HG02763 (cell line): ENCODE data around the gene PHEX.

Experiments
- ATAC-seq: cut with Tn5 transposase; IDR thresholded peaks from one replicate; pipeline ENCODE4 v1.9.1; 2021; ENCODE audit warnings: mild to moderate bottlenecking, moderate library complexity; ENCODE audit not compliant: unreplicated experiment

The PHEX gene

GRCh38 chrX:22032084-22032483 lies at the start of gene PHEX:
PHEX (plus strand) TSS chrX:22032325; CDS start chrX:22033006, 681 bp downstream.
- ATAC-seq = no peak

- peak; percentile 83 for ATAC-seq
Measured at GRCh38 chrX:21985332-21985777, 46.8 kb upstream of the PHEX start.

- no peak for ATAC-seq
Measured at GRCh38 chrX:21986596-21986995, 45.5 kb upstream of the PHEX start.

- peak; percentile 30 for ATAC-seq
Measured at GRCh38 chrX:21989384-21989783, 42.7 kb upstream of the PHEX start.

GRCh38 chrX:21990832-21991231 lies 41.3 kb upstream of the PHEX start:
- ATAC-seq = no peak

GRCh38 chrX:21991504-21991903 lies 40.6 kb upstream of the PHEX start:
- ATAC-seq = no peak

GRCh38 chrX:21993265-21993664 lies 38.9 kb upstream of the PHEX start:
- peak; percentile 82 for ATAC-seq

DNA sequence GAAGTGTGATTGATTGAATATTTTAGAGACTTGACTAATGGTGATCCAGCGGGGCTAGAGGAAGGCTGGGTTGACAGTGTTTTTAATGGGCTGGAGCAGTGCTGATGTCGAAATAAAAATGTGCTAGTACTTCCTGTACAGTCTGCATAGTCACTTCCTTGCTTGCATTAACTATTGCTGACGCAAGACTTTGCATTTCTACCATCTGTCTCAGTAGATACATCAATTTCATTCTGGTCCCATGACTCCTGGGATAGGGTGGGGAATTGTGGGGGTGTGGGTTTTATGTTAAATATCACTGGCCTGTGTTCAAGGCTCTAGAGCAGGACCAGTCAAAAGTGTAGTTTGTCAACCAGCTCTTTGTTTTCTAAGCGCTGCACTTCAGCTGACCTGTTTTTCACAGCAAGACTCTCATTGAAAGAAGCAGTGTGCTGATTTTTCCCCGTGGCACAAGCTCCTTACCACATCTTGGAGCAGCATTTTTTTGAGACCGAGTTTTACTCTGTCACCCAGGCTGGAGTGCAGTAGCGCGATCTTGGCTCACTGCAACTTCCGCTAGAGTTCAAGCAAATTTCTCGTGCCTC lies 35.2 kb upstream of the PHEX start:
- no peak for ATAC-seq

DNA sequence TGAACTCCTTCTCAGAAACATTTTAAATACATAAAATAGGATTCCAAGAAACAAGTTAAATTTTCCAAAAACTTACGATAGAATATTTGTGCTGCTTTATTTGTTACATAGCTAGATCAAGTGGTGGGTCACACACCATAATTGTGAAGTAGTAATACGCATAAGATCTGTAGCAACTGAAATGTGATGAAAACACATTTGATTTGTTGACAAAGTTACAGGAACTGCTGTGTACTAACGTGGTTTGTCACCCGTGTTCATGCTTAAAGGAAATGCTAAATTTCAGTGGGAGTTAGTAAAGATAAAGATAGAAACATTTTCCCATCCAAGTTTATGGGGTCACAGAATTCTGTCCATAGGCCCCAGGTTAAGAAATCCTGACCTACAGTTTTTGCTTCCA lies 34.1 kb upstream of the PHEX start:
- ATAC-seq = no peak

GRCh38 chrX:22004866-22005265 lies 27.3 kb upstream of the PHEX start:
- ATAC-seq = no peak

DNA sequence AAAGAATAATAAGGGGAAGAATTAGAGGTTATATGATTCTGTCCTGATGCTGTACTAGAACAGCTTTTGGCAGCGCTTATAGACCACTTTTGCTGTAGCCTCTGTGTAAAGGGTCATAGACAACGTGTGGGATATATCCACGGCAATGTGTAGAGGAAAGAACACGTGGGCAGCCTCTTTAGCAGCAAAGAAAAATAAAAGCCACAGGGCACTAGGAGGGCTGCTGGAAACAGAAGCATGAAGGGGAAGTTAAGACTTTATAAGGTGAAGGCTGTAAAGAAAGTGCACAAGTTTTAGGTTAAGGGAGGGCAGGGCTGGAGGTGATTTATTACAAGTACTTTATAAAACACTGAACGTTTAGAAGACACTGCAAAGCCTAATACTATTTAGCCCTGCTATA lies 20.1 kb upstream of the PHEX start:
- ATAC-seq = no peak

DNA sequence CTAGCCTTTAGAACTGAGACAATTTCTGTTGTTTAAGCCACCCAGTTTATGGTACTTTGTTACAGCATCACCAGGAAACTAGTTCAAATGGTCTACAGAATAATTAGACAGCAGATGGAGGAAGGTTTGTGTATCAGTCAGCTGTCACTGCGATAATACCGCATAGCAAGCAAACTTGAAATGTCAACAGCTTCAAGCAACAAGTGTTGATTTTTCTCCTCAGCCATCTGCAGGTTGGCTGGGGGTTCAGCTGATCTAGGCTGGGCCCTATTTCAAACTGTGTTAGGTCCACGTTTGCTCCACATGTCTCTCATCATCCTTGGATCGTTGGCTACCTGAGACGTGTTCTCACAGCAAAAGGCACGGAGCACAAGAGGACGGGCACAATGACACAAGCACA lies 19.2 kb upstream of the PHEX start:
- ATAC-seq = no peak

DNA sequence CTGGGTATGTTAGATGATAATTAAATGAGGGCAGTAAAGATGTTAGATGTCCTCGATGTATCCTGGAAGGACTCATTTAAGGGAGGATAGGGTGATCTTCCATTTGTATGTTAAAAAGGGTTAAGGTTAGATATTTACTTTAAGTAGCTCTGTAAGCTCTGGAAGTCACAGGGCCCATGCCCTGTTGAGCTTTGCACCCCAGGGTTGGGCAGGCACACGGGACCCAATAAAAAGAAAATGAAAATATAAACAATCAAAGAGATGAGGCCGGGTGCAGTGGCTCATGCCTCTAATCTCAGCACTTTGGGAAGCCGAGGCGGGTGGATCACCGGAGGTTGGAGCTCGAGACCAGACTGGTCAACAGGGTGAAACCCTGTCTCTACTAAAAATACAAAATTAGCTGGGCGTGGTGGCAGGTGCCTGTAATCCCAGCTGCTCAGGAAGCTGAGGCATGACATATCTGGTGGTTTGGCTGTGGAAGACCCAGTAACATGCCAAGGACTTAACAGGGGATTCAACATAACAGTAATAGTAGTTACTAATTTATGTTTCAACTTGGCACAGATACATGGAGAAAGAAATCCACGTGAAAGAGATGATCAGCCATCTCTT lies 16.9 kb upstream of the PHEX start:
- no peak for ATAC-seq

DNA sequence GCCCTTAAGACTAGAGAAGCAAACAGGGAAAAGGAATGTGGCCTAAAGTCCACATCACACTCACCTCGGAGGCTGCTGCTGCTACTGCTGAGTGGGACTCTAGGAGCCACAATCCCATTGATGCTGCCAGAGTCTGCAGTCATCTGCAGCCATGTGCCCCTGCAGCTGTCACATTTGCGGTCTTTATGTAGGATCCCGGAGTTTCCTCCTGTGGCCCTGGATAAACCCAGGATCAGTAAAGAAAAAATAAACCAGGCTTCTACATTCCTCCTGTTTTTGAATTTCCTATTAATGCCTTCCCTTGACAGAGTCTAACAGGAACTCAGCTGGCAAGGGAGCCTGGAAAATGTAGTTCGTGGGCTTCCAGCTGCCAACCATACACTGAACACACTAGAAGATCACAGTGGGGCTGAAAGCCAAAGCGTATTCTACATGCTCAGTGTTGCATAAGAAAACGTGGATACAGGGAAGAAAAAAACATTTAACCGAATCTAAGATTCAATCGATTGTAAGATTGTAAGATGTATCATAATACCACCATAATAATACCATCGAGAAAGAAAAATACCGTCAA lies 10.3 kb upstream of the PHEX start:
- ATAC-seq = no peak

DNA sequence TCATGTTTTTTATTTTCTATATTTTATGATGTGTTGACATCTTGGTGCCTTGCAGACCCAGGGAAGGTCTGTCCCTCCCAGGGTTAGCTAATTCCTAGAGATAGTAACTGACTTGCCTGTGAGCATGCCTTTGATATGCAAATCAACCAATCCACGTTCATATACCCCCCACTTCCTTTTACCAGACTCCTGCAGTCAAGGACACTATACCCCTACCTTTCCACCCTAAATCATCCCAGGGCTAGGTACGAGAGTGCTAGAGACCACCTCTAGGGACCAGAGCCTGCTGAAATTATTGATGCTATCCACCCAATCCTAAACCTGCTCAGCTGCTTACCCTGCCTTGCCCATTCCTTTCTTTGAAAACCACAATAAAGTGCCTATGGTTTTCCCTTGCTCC lies 7.5 kb upstream of the PHEX start:
- ATAC-seq = no peak

GRCh38 chrX:22025751-22026150 lies 6.4 kb upstream of the PHEX start:
- no peak for ATAC-seq

DNA sequence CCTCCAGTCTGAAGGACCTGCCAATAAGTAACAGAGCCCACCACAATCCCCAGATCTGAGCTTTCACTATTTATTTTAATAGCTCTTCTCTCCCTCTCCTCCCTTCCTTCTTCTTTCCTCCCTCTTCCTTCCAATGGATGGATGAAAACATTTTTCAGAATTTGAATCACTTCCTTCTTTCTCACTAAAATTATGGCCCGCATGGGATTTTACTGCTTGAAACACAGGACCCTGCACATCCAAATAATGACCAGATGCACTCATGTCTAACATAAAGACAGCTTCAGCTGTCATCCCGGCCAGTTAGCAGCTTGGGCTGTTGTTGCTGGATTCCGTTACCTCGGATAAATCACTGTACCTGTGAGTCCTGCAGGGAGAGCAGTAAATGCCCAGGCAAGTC lies 5.4 kb upstream of the PHEX start:
- ATAC-seq = no peak

GRCh38 chrX:22032506-22032905 lies 381 bp downstream of the PHEX start:
- ATAC-seq = no peak

- ATAC-seq = no peak
Measured at GRCh38 chrX:22033818-22034217, 1.7 kb downstream of the PHEX start.

- no peak for ATAC-seq
Measured at GRCh38 chrX:22035236-22035635, 3.1 kb downstream of the PHEX start.

GRCh38 chrX:22037225-22037624 lies 5.1 kb downstream of the PHEX start:
- ATAC-seq = no peak

DNA sequence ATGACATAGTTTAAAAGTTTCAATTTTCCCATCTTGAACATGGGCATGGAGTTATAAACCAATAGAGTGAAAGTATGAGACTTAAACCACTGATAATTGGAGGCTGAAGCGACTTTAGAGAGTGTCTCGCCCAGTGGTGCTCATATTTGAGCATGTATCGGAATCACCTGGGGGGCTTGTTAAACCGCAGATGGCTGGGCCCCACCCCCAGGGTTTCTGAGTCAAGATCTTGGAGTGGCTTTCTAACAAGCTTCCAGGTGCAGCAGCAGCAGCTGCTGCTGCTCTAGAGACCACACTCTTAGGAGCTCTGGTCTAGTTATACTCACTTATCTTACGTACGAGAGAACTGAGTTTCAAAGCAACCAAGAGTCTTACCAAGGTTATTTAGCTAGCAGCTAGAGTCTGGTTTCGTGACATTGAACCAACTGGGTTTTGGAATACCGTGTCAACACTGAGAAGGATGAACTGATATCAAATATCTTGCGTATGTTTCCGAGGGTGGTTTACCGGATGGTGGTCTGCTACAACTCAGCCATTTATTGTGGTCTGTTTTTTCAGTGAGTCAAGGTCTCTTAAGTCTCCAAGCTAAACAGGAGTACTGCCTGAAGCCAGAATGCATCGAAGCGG lies 5.9 kb downstream of the PHEX start:
- no peak for ATAC-seq
